ENCODE measurements around the gene DNAJB4. TPM values are rescaled to one million over a fixed set of nuclear protein-coding genes. Genes with fewer than 3 reads are reported as not detected.

Gene DNAJB4
- total and polyA plus RNA-seq, 2 of the 13 experiments (the other 11 are each of a cell fraction or from before 2014, with no cell fraction given): 4.4 to 18.6 TPM

DNA sequence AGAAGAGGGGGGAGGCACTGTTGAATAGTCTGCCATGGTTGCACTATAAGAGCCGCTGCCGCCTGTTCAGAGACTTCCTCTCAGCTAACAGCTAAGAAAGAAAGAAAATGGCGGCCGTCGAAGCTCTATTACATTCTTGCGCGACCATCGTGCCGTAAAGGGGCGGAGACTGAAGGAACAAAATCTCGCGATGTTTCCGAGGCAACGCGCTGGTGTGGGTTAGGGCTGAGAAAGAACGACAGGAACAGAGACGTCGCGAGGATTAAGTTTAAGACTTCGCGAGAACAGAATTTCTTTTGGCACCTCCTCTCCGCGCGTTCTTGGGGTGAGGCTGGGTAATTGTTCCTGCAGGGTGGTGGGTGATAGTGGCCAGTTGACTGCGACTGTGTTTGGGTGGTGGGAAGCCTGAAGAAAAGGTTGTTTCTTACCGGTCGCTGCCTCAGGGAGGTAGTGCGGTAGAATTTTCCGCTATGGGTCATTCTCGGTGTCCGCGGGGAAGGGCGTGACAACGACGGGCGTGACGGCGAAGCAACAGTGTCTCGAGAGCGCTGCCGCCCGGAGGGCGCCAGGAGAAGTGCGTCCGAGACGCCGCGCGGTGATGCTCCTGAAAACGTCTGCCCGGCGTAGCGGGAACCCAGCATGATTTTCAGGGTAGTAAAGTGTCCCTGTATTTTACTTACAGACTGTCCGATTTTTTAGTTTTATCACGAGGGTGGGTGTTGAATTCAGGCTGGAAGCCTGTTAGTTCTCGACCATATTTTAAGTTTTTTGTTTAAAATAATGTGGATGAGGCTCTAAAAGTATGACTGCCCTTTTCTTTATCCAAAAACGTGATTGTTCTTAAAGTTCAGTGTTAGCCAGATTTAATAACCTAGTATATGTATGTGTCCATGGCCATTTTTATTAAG, 25.5 kb upstream of the DNAJB4 start, which contains the start of gene FUBP1 (continued):
- TF ChIP-seq, protein P1, sequence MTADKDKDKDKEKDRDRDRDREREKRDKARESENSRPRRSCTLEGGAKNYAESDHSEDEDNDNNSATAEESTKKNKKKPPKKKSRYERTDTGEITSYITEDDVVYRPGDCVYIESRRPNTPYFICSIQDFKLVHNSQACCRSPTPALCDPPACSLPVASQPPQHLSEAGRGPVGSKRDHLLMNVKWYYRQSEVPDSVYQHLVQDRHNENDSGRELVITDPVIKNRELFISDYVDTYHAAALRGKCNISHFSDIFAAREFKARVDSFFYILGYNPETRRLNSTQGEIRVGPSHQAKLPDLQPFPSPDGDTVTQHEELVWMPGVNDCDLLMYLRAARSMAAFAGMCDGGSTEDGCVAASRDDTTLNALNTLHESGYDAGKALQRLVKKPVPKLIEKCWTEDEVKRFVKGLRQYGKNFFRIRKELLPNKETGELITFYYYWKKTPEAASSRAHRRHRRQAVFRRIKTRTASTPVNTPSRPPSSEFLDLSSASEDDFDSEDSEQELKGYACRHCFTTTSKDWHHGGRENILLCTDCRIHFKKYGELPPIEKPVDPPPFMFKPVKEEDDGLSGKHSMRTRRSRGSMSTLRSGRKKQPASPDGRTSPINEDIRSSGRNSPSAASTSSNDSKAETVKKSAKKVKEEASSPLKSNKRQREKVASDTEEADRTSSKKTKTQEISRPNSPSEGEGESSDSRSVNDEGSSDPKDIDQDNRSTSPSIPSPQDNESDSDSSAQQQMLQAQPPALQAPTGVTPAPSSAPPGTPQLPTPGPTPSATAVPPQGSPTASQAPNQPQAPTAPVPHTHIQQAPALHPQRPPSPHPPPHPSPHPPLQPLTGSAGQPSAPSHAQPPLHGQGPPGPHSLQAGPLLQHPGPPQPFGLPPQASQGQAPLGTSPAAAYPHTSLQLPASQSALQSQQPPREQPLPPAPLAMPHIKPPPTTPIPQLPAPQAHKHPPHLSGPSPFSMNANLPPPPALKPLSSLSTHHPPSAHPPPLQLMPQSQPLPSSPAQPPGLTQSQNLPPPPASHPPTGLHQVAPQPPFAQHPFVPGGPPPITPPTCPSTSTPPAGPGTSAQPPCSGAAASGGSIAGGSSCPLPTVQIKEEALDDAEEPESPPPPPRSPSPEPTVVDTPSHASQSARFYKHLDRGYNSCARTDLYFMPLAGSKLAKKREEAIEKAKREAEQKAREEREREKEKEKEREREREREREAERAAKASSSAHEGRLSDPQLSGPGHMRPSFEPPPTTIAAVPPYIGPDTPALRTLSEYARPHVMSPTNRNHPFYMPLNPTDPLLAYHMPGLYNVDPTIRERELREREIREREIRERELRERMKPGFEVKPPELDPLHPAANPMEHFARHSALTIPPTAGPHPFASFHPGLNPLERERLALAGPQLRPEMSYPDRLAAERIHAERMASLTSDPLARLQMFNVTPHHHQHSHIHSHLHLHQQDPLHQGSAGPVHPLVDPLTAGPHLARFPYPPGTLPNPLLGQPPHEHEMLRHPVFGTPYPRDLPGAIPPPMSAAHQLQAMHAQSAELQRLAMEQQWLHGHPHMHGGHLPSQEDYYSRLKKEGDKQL (CRISPR knock-in tag; IDR thresholded peaks at IDR 0.05; ENCODE audit: low read depth): no peak
- TF ChIP-seq JUND (CRISPR knock-in tag; IDR thresholded peaks at IDR 0.05) (no peak), KAT8 (CRISPR knock-in tag; IDR thresholded peaks at IDR 0.05) (peak; percentile 55; the same call in 1 of the 2 replicates), ZMYM4 (CRISPR knock-in tag; IDR thresholded peaks at IDR 0.05) (peak; percentile 98), KLF13 (CRISPR knock-in tag; IDR thresholded peaks at IDR 0.05) (no peak), KLF9 (CRISPR knock-in tag; IDR thresholded peaks at IDR 0.05; ENCODE audit: low read depth) (no peak), ZNF333 (CRISPR knock-in tag; IDR thresholded peaks at IDR 0.05; ENCODE audit: borderline replicate concordance) (peak; percentile 12; the same call in 1 of the 2 replicates), HHEX (CRISPR knock-in tag; IDR thresholded peaks at IDR 0.05) (no peak), ZNF329 (CRISPR knock-in tag; IDR thresholded peaks at IDR 0.05; ENCODE audit: low read depth) (no peak), RBFOX2 (IDR thresholded peaks at IDR 0.05; ENCODE audit: low read depth, low read length) (peak; percentile 79), ZNF256 (CRISPR knock-in tag; conservative IDR thresholded peaks at IDR 0.05) (no peak), SALL2 (CRISPR knock-in tag; IDR thresholded peaks at IDR 0.05) (peak; percentile 26; the same call in 1 of the 2 replicates), HIVEP1 (CRISPR knock-in tag; IDR thresholded peaks at IDR 0.05) (0 out of 2 replicates have a peak, but pooled peaks have one; percentile 18), ZFP36L2 (CRISPR knock-in tag; IDR thresholded peaks at IDR 0.05) (no peak), ZNF263 (CRISPR knock-in tag; IDR thresholded peaks at IDR 0.05) (0 out of 2 replicates have a peak, but pooled peaks have one; percentile 5), FOXP1 (IDR thresholded peaks at IDR 0.05) (no peak), FOXP1 (CRISPR knock-in tag; IDR thresholded peaks at IDR 0.05) (no peak)
- TF ChIP-seq, protein P2, sequence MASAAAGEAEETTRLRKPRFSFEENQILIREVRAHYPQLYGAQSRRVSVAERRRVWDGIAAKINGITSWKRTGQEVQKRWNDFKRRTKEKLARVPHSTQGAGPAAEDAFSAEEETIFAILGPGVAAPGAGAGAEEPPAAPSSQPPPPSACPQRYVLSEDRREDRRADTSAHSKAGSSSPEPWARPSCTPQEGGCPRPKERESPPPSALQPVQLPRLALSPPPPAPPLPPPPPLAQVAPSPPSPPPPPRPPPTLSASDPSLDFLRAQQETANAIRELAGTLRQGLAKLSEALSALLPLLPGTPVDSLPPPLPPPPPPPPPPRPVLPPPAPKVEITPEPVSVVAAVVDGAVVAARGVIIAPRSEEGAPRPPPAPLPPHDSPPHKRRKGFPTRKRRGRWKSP (CRISPR knock-in tag; IDR thresholded peaks at IDR 0.05): no peak; the same call in 1 of the 2 replicates
- TF ChIP-seq, protein P3, sequence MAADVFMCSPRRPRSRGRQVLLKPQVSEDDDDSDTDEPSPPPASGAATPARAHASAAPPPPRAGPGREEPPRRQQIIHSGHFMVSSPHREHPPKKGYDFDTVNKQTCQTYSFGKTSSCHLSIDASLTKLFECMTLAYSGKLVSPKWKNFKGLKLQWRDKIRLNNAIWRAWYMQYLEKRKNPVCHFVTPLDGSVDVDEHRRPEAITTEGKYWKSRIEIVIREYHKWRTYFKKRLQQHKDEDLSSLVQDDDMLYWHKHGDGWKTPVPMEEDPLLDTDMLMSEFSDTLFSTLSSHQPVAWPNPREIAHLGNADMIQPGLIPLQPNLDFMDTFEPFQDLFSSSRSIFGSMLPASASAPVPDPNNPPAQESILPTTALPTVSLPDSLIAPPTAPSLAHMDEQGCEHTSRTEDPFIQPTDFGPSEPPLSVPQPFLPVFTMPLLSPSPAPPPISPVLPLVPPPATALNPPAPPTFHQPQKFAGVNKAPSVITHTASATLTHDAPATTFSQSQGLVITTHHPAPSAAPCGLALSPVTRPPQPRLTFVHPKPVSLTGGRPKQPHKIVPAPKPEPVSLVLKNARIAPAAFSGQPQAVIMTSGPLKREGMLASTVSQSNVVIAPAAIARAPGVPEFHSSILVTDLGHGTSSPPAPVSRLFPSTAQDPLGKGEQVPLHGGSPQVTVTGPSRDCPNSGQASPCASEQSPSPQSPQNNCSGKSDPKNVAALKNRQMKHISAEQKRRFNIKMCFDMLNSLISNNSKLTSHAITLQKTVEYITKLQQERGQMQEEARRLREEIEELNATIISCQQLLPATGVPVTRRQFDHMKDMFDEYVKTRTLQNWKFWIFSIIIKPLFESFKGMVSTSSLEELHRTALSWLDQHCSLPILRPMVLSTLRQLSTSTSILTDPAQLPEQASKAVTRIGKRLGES (CRISPR knock-in tag; IDR thresholded peaks at IDR 0.05; ENCODE audit: borderline replicate concordance): no peak
- TF ChIP-seq, protein P4, sequence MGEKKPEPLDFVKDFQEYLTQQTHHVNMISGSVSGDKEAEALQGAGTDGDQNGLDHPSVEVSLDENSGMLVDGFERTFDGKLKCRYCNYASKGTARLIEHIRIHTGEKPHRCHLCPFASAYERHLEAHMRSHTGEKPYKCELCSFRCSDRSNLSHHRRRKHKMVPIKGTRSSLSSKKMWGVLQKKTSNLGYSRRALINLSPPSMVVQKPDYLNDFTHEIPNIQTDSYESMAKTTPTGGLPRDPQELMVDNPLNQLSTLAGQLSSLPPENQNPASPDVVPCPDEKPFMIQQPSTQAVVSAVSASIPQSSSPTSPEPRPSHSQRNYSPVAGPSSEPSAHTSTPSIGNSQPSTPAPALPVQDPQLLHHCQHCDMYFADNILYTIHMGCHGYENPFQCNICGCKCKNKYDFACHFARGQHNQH (CRISPR knock-in tag; IDR thresholded peaks at IDR 0.05): peak; percentile 59; the same call in 1 of the 2 replicates
